H1 (cell line): ENCODE results near the gene RORB. TPM values are rescaled to one million over a fixed set of nuclear protein-coding genes. Genes with fewer than 3 reads are reported as not detected.

Experiments
- CTCF ChIA-PET: fragments of 300-600 bp; sonication (Branson Sonifier 250); formaldehyde crosslinking; loops from one replicate; lab custom pipeline; 2021; ENCODE audit not compliant: partially characterized antibody; lab: Charles Lee
- POLR2A ChIA-PET: fragments of 300-600 bp; sonication (Branson Sonifier 250); formaldehyde crosslinking; loops from one replicate; lab custom pipeline; 2021; ENCODE audit warnings: inconsistent platforms; ENCODE audit not compliant: partially characterized antibody; lab: Charles Lee
- DNase-seq, 2 experiments: peaks; one replicate each; pipeline versions ENCODE4 v3.0.0 to v3.0.0-alpha.2; 2010 to 2022; ENCODE audit warnings: low spot score in 2 of 2, low read depth in 1 of 2, mixed read lengths in 1 of 2
- FAIRE-seq: peaks from 2 replicates; lab custom pipeline; 2011; peaks lifted over from hg19 to GRCh38; lab: Jason Lieb, UNC
- H2AFZ ChIP-seq: 2 replicates; pipeline ENCODE4 v1.8.1; 2012; ENCODE audit warnings: low read length, inconsistent platforms
- H2AK5ac ChIP-seq: 2 replicates; pipeline ENCODE4 v1.6.1; 2013; ENCODE audit warnings: low read depth, low read length
- H2BK120ac ChIP-seq: replicated peaks from 2 replicates; pipeline ENCODE3; 2013; ENCODE audit warnings: low read depth, low read length, inconsistent platforms
- H2BK12ac ChIP-seq: 2 replicates; pipeline ENCODE4 v1.6.1; 2013; ENCODE audit warnings: low read depth, low read length
- H2BK15ac ChIP-seq: 2 replicates; pipeline ENCODE4 v1.6.1; 2013; ENCODE audit warnings: low read length
- H2BK20ac ChIP-seq: 2 replicates; pipeline ENCODE4 v1.6.1; 2013; ENCODE audit warnings: low read length
- H2BK5ac ChIP-seq: 2 replicates; pipeline ENCODE4 v1.6.1; 2013; ENCODE audit warnings: low read depth, low read length
- H3K14ac ChIP-seq: 2 replicates; pipeline ENCODE4 v1.6.1; 2013; ENCODE audit warnings: inconsistent platforms; ENCODE audit not compliant: insufficient read length
- H3K18ac ChIP-seq: 2 replicates; pipeline ENCODE4 v1.6.1; 2013; ENCODE audit warnings: low read length; ENCODE audit errors: extremely low read depth
- H3K23ac ChIP-seq: 2 replicates; pipeline ENCODE4 v1.6.1; 2013; ENCODE audit warnings: inconsistent platforms; ENCODE audit not compliant: insufficient read length
- H3K23me2 ChIP-seq: 2 replicates; pipeline ENCODE4 v1.6.1; 2013; ENCODE audit warnings: low read depth, low read length
- H3K27ac ChIP-seq: 2 replicates; pipeline ENCODE4 v1.6.1; 2011; ENCODE audit warnings: low read depth, low read length, inconsistent platforms
- H3K27me3 ChIP-seq, 4 experiments: replicated peaks in 1 of 4; 1 replicate in 1 of 4; 2 replicates in 3 of 4; pipeline versions ENCODE4 v1.6.1 to v1.8.1; 2011 to 2013; ENCODE audit warnings: low read length in 3 of 4, mild to moderate bottlenecking in 3 of 4, inconsistent platforms in 2 of 4, mixed read lengths in 2 of 4, moderate library complexity in 1 of 4; ENCODE audit not compliant: control insufficient read depth in 3 of 4, insufficient read depth in 3 of 4; ENCODE audit errors: extremely low read depth in 1 of 4
- H3K36me3 ChIP-seq, 4 experiments: 2 replicates each; pipeline versions ENCODE4 v1.6.1 to v1.8.1; 2011 to 2013; ENCODE audit warnings: mild to moderate bottlenecking in 4 of 4, low read length in 3 of 4, moderate library complexity in 2 of 4, control low read depth in 1 of 4, inconsistent platforms in 1 of 4; ENCODE audit not compliant: insufficient read depth in 4 of 4, control insufficient read depth in 2 of 4
- H3K4ac ChIP-seq: replicated peaks from 2 replicates; pipeline ENCODE3; 2013; ENCODE audit warnings: low read length, low read depth, mixed read lengths, inconsistent platforms; ENCODE audit not compliant: insufficient read length
- H3K4me1 ChIP-seq, 4 experiments: replicated peaks in 1 of 4; 1 replicate in 1 of 4; 2 replicates in 3 of 4; pipeline versions ENCODE4 v1.6.1 to v1.8.1; 2011 to 2013; ENCODE audit warnings: low read length in 3 of 4, inconsistent platforms in 2 of 4, mixed read lengths in 1 of 4; ENCODE audit not compliant: insufficient read depth in 4 of 4, control insufficient read depth in 3 of 4
- H3K4me2 ChIP-seq, 2 experiments: 2 replicates each; pipeline versions ENCODE4 v1.6.1 to v1.8.1; 2011 to 2013; ENCODE audit warnings: low read depth in 2 of 2, low read length in 2 of 2, control low read depth in 1 of 2, inconsistent platforms in 1 of 2, mild to moderate bottlenecking in 1 of 2; ENCODE audit not compliant: insufficient read depth in 1 of 2
- H3K4me3 ChIP-seq, 4 experiments: fragments of 200-600, 300-600 bp in 1 of 4; sonication (generic), shearing (Covaris generic), sonication (Bioruptor Twin) in 1 of 4; 2 replicates each; pipeline versions ENCODE4 v1.5.1 to v1.8.1; 2011 to 2016; ENCODE audit warnings: low read length in 4 of 4, low read depth in 3 of 4, control low read depth in 2 of 4, inconsistent platforms in 2 of 4, mild to moderate bottlenecking in 2 of 4, mixed read lengths in 1 of 4, moderate library complexity in 1 of 4; ENCODE audit not compliant: insufficient read depth in 2 of 4; ENCODE audit errors: extremely low read depth in 1 of 4
- H3K56ac ChIP-seq: replicated peaks from 2 replicates; pipeline ENCODE3; 2013; ENCODE audit warnings: low read depth, mild to moderate bottlenecking, mixed read lengths, low read length, inconsistent platforms; ENCODE audit not compliant: insufficient read length
- H3K79me1 ChIP-seq: 2 replicates; pipeline ENCODE4 v1.6.1; 2013; ENCODE audit warnings: low read depth, low read length, control low read depth
- H3K79me2 ChIP-seq, 2 experiments: 2 replicates each; pipeline versions ENCODE4 v1.6.1 to v1.8.1; 2012 to 2013; ENCODE audit warnings: low read length in 2 of 2, mild to moderate bottlenecking in 2 of 2, inconsistent platforms in 1 of 2; ENCODE audit not compliant: insufficient read depth in 2 of 2, control insufficient read depth in 1 of 2
- H3K9ac ChIP-seq, 4 experiments: replicated peaks in 1 of 4; 1 replicate in 1 of 4; 2 replicates in 3 of 4; pipeline versions ENCODE4 v1.6.1 to v1.8.1; 2011 to 2013; ENCODE audit warnings: low read depth in 3 of 4, low read length in 3 of 4, control low read depth in 2 of 4, mild to moderate bottlenecking in 2 of 4, moderate library complexity in 2 of 4, inconsistent platforms in 1 of 4; ENCODE audit errors: extremely low read depth in 1 of 4
- H3K9me3 ChIP-seq, 2 experiments: 2 replicates each; pipeline versions ENCODE4 v1.6.1 to v1.8.1; 2012 to 2013; ENCODE audit warnings: mild to moderate bottlenecking in 2 of 2, moderate library complexity in 2 of 2, control low read depth in 1 of 2, inconsistent platforms in 1 of 2, low read depth in 1 of 2, low read length in 1 of 2, mixed read lengths in 1 of 2; ENCODE audit not compliant: insufficient read depth in 2 of 2
- H4K20me1 ChIP-seq, 2 experiments: replicated peaks in 1 of 2; 2 replicates each; pipeline versions ENCODE3 to v1.8.1; 2011 to 2013; ENCODE audit warnings: inconsistent platforms in 2 of 2, low read length in 2 of 2, mild to moderate bottlenecking in 1 of 2; ENCODE audit not compliant: insufficient read depth in 2 of 2, control insufficient read depth in 1 of 2
- H4K5ac ChIP-seq: 2 replicates; pipeline ENCODE4 v1.6.1; 2013; ENCODE audit warnings: low read length, low read depth, mixed read lengths, inconsistent platforms; ENCODE audit not compliant: insufficient read length
- H4K8ac ChIP-seq: 2 replicates; pipeline ENCODE4 v1.8.0; 2013; ENCODE audit warnings: mild to moderate bottlenecking, moderate library complexity, low read length, inconsistent platforms; ENCODE audit not compliant: insufficient read depth; ENCODE audit errors: extremely low read depth
- H4K91ac ChIP-seq: replicated peaks from 2 replicates; pipeline ENCODE3; 2013; ENCODE audit warnings: low read length, mixed read lengths, inconsistent platforms; ENCODE audit not compliant: insufficient read length
- BCL11A ChIP-seq, 2 experiments: IDR thresholded peaks; one replicate each; pipeline ENCODE4 v1.6.1; 2011; ENCODE audit warnings: low read depth in 2 of 2, low read length in 2 of 2, mild to moderate bottlenecking in 2 of 2
- CBX8 ChIP-seq: fragments of 300-800, 300-1000 bp; sonication (generic); IDR thresholded peaks from 2 replicates; pipeline ENCODE4 v1.7.1; 2016; ENCODE audit warnings: low read depth, low read length, borderline replicate concordance
- CREB1 ChIP-seq: IDR thresholded peaks from 2 replicates; pipeline ENCODE4 v1.6.1; 2012; ENCODE audit warnings: inconsistent platforms
- CTBP2 ChIP-seq: IDR thresholded peaks from 2 replicates; pipeline ENCODE4 v1.7.0; 2011; ENCODE audit warnings: borderline replicate concordance, mild to moderate bottlenecking, moderate library complexity, mixed read lengths, low read length; ENCODE audit not compliant: insufficient read depth, insufficient read length
- FOSL1 ChIP-seq: IDR thresholded peaks from 2 replicates; pipeline ENCODE4 v1.6.1; 2011; ENCODE audit warnings: mild to moderate bottlenecking, low read depth, low read length, moderate library complexity; ENCODE audit not compliant: insufficient read depth
- GABPA ChIP-seq: IDR thresholded peaks from 2 replicates; pipeline ENCODE4 v1.6.1; 2011; ENCODE audit warnings: mild to moderate bottlenecking, low read length, moderate library complexity, borderline replicate concordance; ENCODE audit not compliant: insufficient read depth
- KDM1A ChIP-seq: fragments of 200-600, 300-600 bp; sonication (generic); IDR thresholded peaks from 2 replicates; pipeline ENCODE4 v1.7.1; 2016; ENCODE audit warnings: mild to moderate bottlenecking, low read length, borderline replicate concordance
- KDM5A ChIP-seq: fragments of 200-600 bp; IDR thresholded peaks from 2 replicates; pipeline ENCODE4 v1.7.1; 2012; ENCODE audit warnings: mild to moderate bottlenecking, low read length, inconsistent platforms, mixed read lengths
- RNF2 ChIP-seq: fragments of 200-900, 300-1000 bp; sonication (generic); IDR thresholded peaks from 2 replicates; pipeline ENCODE4 v1.7.1; 2016; ENCODE audit warnings: borderline replicate concordance, low read depth, mild to moderate bottlenecking, antibody characterized with exemption, low read length; ENCODE audit not compliant: poor library complexity, severe bottlenecking; ENCODE audit errors: missing control alignments
- SP4 ChIP-seq: IDR thresholded peaks from 2 replicates; pipeline ENCODE4 v1.6.1; 2012; ENCODE audit warnings: low read length, inconsistent platforms
- SUZ12 ChIP-seq: fragments of 200-600 bp; sonication (generic); IDR thresholded peaks from 2 replicates; pipeline ENCODE4 v1.6.1; 2012; ENCODE audit warnings: mild to moderate bottlenecking, inconsistent platforms, low read length, moderate library complexity, mixed read lengths
- TBP ChIP-seq: IDR thresholded peaks from 2 replicates; pipeline ENCODE4 v1.6.1; 2011; ENCODE audit warnings: low read depth, low read length, improper control_type of control experiment
- TEAD4 ChIP-seq: IDR thresholded peaks from 2 replicates; pipeline ENCODE4 v1.6.1; 2012; ENCODE audit warnings: low read depth, low read length, inconsistent platforms, mixed read lengths
- USF2 ChIP-seq: IDR thresholded peaks from 2 replicates; pipeline ENCODE4 v1.6.1; 2011; ENCODE audit warnings: low read length, improper control_type of control experiment
- WGBS, 2 experiments: shearing (Covaris generic) in 1 of 2; methylation state at CpG; one replicate each; pipeline versions ENCODE4 v1.1.6 to v1.1.7; 2013 to 2015; ENCODE audit warnings: low lambda C conversion rate in 2 of 2, mixed read lengths in 2 of 2, inconsistent platforms in 1 of 2, low coverage in 1 of 2, missing lambda C conversion rate in 1 of 2; ENCODE audit not compliant: insufficient replicate concordance in 2 of 2, insufficient coverage in 1 of 2, insufficient read length in 1 of 2; ENCODE audit errors: extremely low coverage in 1 of 2, missing lambda C conversion rate in 1 of 2; 5-methylcytosine and 5-hydroxymethylcytosine counted together
- polyA plus RNA-seq, 7 experiments: library from polyadenylated mRNA; depleted of rRNA in 3 of 7; stranded (reverse) in 5 of 7; unstranded in 2 of 7; fragments of >200 nt in 5 of 7; fragments of 200-250 nt in 2 of 7; gene quantifications; 1 replicate in 5 of 7; 2 replicates in 1 of 7; 4 replicates in 1 of 7; pipeline versions ENCODE4 v1.2.1 to v1.2.3, GENCODE V29; 2011 to 2013; ENCODE audit warnings: missing spikeins in 2 of 7, mixed read lengths in 2 of 7
- total RNA-seq: library from RNA; stranded (reverse); fragmentation: NEBNext Ultra II Directional; extraction: Animal tissue kit (Norgen Biotek cat#: 25700); gene quantifications from 2 replicates; pipeline ENCODE4 v1.2.1, GENCODE V29; 2021

The RORB gene
- total and polyA plus RNA-seq, 2 of the 8 experiments (the other 6 are each of a cell fraction or from before 2014, with no cell fraction given): 2.3 to 7.1 TPM

- H3K4me1 ChIP-seq: no peaks in the 10 kb centered on the region
- CTCF ChIA-PET: interaction anchor here (2.3 kb wide), 1 partner anchor 13 kb away, joined by 10 read pairs; no protein-coding TSS in a partner anchor
- 95% methylated on average over 4 of the region's 4 CpGs; no CpG with 5 or more reads in 1 of the 2 experiments for WGBS, 2 experiments
These were observed 186.2 kb downstream of the RORB start for GRCh38 chr9:74683322-74683721.

More at GRCh38 chr9:74683322-74683721, 186.2 kb downstream of the RORB start:
- Histone ChIP-seq H3K18ac (no peak overlapping the region), H3K9ac (no peak overlapping the region), H3K56ac (no peak overlapping the region), H3K4ac (no peak overlapping the region), H3K9me3 (no peaks in the 10 kb centered on the region), H3K36me3 (no peaks in the 10 kb centered on the region), H3K27ac (no peak overlapping the region), H2BK15ac (no peak overlapping the region), H2BK5ac (no peak overlapping the region), H2AK5ac (no peak overlapping the region), H3K14ac (no peak overlapping the region), H4K8ac (no peak overlapping the region), H2BK12ac (no peak overlapping the region), H4K5ac (no peak overlapping the region), H4K20me1 (no peaks in the 10 kb centered on the region), H3K23ac (no peak overlapping the region), H3K4me3 (no peak overlapping the region), H2AFZ (no peak overlapping the region), H3K4me2 (no peak overlapping the region), H3K79me2 (no peaks in the 10 kb centered on the region), H3K23me2 (no peaks in the 10 kb centered on the region; the same call in 1 of the 2 replicates), H2BK20ac (no peak overlapping the region), H3K79me1 (no peaks in the 10 kb centered on the region), H4K91ac (no peak overlapping the region), H3K27me3 (no peaks in the 10 kb centered on the region), H2BK120ac (no peak overlapping the region)
- DNase-seq: no peak
- POLR2A ChIA-PET: no interaction called here
- FAIRE-seq: no peak
- TF ChIP-seq BCL11A (IDR thresholded peaks at IDR 0.05; ENCODE audit: low read depth in 2 of 2, low read length in 2 of 2) (no peak), USF2 (no peak), TBP (no peak), RNF2 (no peak), KDM5A (no peak), SUZ12 (no peak), GABPA (no peak), SP4 (no peak), TEAD4 (no peak), CBX8 (no peak), CTBP2 (no peak), KDM1A (no peak), CREB1 (no peak), FOSL1 (no peak)
